Liver (tissue), 9 donors: Measurements from ENCODE around the gene LRPPRC. TPM values are rescaled to one million over a fixed set of nuclear protein-coding genes. Genes with fewer than 3 reads are reported as not detected.

ENCODE experiments used
- DNase-seq: peaks from one replicate; pipeline ENCODE4 v3.0.0-alpha.2; 2017; ENCODE audit warnings: low spot score
- H3K27ac ChIP-seq, 2 donors: one replicate each; pipeline ENCODE4 v1.7.0; 2013; ENCODE audit warnings: inconsistent platforms in 2 of 2, low read length in 2 of 2, control low read depth in 1 of 2, low read depth in 1 of 2, mild to moderate bottlenecking in 1 of 2
- H3K27me3 ChIP-seq, 4 donors: one replicate each; pipeline versions ENCODE4 v1.6.1 to v1.7.0; 2013; ENCODE audit warnings: low read length in 3 of 4, inconsistent platforms in 1 of 4, mild to moderate bottlenecking in 1 of 4, moderate library complexity in 1 of 4; ENCODE audit not compliant: control insufficient read depth in 4 of 4, insufficient read depth in 4 of 4
- H3K36me3 ChIP-seq, 4 donors: one replicate each; pipeline versions ENCODE4 v1.6.1 to v1.7.0; 2013; ENCODE audit warnings: low read length in 3 of 4, mild to moderate bottlenecking in 3 of 4, low read depth in 1 of 4, moderate library complexity in 1 of 4; ENCODE audit not compliant: control insufficient read depth in 4 of 4, insufficient read depth in 3 of 4
- H3K4me1 ChIP-seq, 4 donors: one replicate each; pipeline versions ENCODE4 v1.6.1 to v1.7.0; 2013; ENCODE audit warnings: low read length in 3 of 4, mild to moderate bottlenecking in 3 of 4, moderate library complexity in 1 of 4; ENCODE audit not compliant: control insufficient read depth in 4 of 4, insufficient read depth in 4 of 4
- H3K4me3 ChIP-seq, 3 donors: one replicate each; pipeline versions ENCODE4 v1.6.1 to v1.7.0; 2013; ENCODE audit warnings: low read length in 3 of 3, control low read depth in 1 of 3, low read depth in 1 of 3, mild to moderate bottlenecking in 1 of 3
- H3K9ac ChIP-seq, 2 donors: one replicate each; pipeline ENCODE4 v1.7.0; 2013; ENCODE audit warnings: low read length in 2 of 2, mild to moderate bottlenecking in 2 of 2, moderate library complexity in 2 of 2, control low read depth in 1 of 2, low read depth in 1 of 2
- H3K9me3 ChIP-seq, 4 donors: one replicate each; pipeline versions ENCODE4 v1.6.1 to v1.7.0; 2013; ENCODE audit warnings: low read length in 3 of 4; ENCODE audit not compliant: control insufficient read depth in 4 of 4
- CTCF ChIP-seq: fragments of 150-350 bp; IDR thresholded peaks from 2 replicates; pipeline ENCODE4 v1.5.1; 2017; ENCODE audit warnings: improper control_type of control experiment, low read depth, low read length; ENCODE audit not compliant: missing input control
- EGR1 ChIP-seq, 2 donors: IDR thresholded peaks; 2 replicates each; pipeline ENCODE4 v1.6.1; 2016 to 2018; ENCODE audit warnings: antibody characterized with exemption in 2 of 2, low read depth in 2 of 2
- FOXA1 ChIP-seq: IDR thresholded peaks from 2 replicates; pipeline ENCODE4 v1.6.1; 2016; ENCODE audit warnings: antibody characterized with exemption
- FOXA2 ChIP-seq: IDR thresholded peaks from 2 replicates; pipeline ENCODE4 v1.6.1; 2016; ENCODE audit warnings: antibody characterized with exemption
- GABPA ChIP-seq, 2 donors: IDR thresholded peaks in 1 of 2; conservative IDR thresholded peaks in 1 of 2; 2 replicates each; pipeline ENCODE4 v1.6.1; 2016; ENCODE audit warnings: antibody characterized with exemption in 2 of 2, mild to moderate bottlenecking in 1 of 2, moderate library complexity in 1 of 2
- HNF4A ChIP-seq, 2 donors: conservative IDR thresholded peaks; 2 replicates each; pipeline ENCODE4 v1.6.1; 2016; ENCODE audit warnings: antibody characterized with exemption in 2 of 2, mild to moderate bottlenecking in 2 of 2
- HNF4G ChIP-seq: IDR thresholded peaks from 2 replicates; pipeline ENCODE4 v1.6.1; 2016; ENCODE audit warnings: antibody characterized with exemption
- JUND ChIP-seq, 2 donors: IDR thresholded peaks; 2 replicates each; pipeline ENCODE4 v1.6.1; 2016; ENCODE audit warnings: antibody characterized with exemption in 2 of 2
- MAX ChIP-seq: IDR thresholded peaks from 2 replicates; pipeline ENCODE4 v1.6.1; 2016; ENCODE audit warnings: antibody characterized with exemption
- NR2F2 ChIP-seq: IDR thresholded peaks from 2 replicates; pipeline ENCODE4 v1.6.1; 2016; ENCODE audit warnings: antibody characterized with exemption
- RAD21 ChIP-seq, 2 donors: IDR thresholded peaks; 2 replicates each; pipeline ENCODE4 v1.6.1; 2016; ENCODE audit warnings: antibody characterized with exemption in 2 of 2, mild to moderate bottlenecking in 2 of 2
- RXRA ChIP-seq, 2 donors: IDR thresholded peaks; 2 replicates each; pipeline ENCODE4 v1.6.1; 2017 to 2018; ENCODE audit warnings: antibody characterized with exemption in 2 of 2, mild to moderate bottlenecking in 1 of 2
- SP1 ChIP-seq: IDR thresholded peaks from 2 replicates; pipeline ENCODE4 v1.6.1; 2018; ENCODE audit warnings: antibody characterized with exemption, mild to moderate bottlenecking
- TAF1 ChIP-seq: conservative IDR thresholded peaks from 2 replicates; pipeline ENCODE4 v1.6.1; 2016; ENCODE audit warnings: antibody characterized with exemption, mild to moderate bottlenecking
- YY1 ChIP-seq: IDR thresholded peaks from 2 replicates; pipeline ENCODE4 v1.6.1; 2016; ENCODE audit warnings: antibody characterized with exemption, mild to moderate bottlenecking
- ZBTB33 ChIP-seq: IDR thresholded peaks from 2 replicates; pipeline ENCODE4 v1.6.1; 2016; ENCODE audit warnings: antibody characterized with exemption
- WGBS: extraction: QIAGEN DNeasy Blood & Tissue Kit; methylation state at CpG from one replicate; pipeline ENCODE4 v1.1.7; 2013; 5-methylcytosine and 5-hydroxymethylcytosine counted together
- polyA plus RNA-seq, 2 donors: library from polyadenylated mRNA; stranded (reverse) in 1 of 2; unstranded in 1 of 2; fragments of 200-250 nt in 1 of 2; fragments of >200 nt in 1 of 2; fragmentation: Nextera tagmentation in 1 of 2; extraction: Ambion mirVana in 1 of 2; gene quantifications; one replicate each; pipeline versions ENCODE4 v1.2.1 to v1.2.3, GENCODE V29; 2013 to 2015
- total RNA-seq, 2 donors: library from RNA; depleted of rRNA; stranded (reverse); fragments of >200 nt; gene quantifications; one replicate each; pipeline ENCODE4 v1.2.3, GENCODE V29; 2014
- TF ChIP-seq, protein P1 (sequence below): IDR thresholded peaks from 2 replicates; pipeline ENCODE4 v1.6.1; 2016; ENCODE audit warnings: antibody characterized with exemption, mild to moderate bottlenecking
- TF ChIP-seq, protein P2 (sequence below): IDR thresholded peaks from 2 replicates; pipeline ENCODE4 v1.6.1; 2016; ENCODE audit warnings: antibody characterized with exemption
- donor health status: healthy.
- donor health status: healthy.
- donor health status: healthy.
- donor health status: healthy.
- donor health status: healthy.

The LRPPRC gene
- total and polyA plus RNA-seq, 4 donors, result 24.5 to 62.3 (median 34.4) TPM

DNA sequence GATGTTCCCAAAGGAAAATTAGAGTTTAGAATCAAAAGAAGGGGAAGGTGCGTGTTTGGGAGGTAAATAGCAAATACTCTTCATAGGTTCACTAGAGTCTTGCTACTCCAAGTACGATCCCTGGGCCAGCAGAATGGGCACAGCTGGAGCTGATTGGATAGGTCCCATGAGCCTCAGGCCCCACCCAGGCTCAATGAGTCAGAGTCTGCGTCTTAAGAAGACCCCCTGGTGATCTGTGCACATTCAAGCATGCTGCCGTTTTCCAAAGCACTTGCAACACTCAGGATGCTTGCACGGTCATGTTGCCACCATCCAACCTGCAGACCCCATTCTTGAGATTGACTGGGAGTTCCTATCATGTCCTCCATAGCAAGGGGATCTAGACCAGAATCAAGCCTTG, 116.5 kb downstream of the LRPPRC start:
- H3K36me3 ChIP-seq, result peaks cover 4 to 30% (median 27%) of the 10 kb centered on the region in 4 donors
- H3K27me3 ChIP-seq, result no peaks in the 10 kb centered on the region
- H3K27ac ChIP-seq, result no peak overlapping the region
- DNase-seq, result no peak
- H3K4me1 ChIP-seq, result peaks cover 1 to 40% (median 23%) of the 10 kb centered on the region in 4 donors
- TF ChIP-seq, protein P1, sequence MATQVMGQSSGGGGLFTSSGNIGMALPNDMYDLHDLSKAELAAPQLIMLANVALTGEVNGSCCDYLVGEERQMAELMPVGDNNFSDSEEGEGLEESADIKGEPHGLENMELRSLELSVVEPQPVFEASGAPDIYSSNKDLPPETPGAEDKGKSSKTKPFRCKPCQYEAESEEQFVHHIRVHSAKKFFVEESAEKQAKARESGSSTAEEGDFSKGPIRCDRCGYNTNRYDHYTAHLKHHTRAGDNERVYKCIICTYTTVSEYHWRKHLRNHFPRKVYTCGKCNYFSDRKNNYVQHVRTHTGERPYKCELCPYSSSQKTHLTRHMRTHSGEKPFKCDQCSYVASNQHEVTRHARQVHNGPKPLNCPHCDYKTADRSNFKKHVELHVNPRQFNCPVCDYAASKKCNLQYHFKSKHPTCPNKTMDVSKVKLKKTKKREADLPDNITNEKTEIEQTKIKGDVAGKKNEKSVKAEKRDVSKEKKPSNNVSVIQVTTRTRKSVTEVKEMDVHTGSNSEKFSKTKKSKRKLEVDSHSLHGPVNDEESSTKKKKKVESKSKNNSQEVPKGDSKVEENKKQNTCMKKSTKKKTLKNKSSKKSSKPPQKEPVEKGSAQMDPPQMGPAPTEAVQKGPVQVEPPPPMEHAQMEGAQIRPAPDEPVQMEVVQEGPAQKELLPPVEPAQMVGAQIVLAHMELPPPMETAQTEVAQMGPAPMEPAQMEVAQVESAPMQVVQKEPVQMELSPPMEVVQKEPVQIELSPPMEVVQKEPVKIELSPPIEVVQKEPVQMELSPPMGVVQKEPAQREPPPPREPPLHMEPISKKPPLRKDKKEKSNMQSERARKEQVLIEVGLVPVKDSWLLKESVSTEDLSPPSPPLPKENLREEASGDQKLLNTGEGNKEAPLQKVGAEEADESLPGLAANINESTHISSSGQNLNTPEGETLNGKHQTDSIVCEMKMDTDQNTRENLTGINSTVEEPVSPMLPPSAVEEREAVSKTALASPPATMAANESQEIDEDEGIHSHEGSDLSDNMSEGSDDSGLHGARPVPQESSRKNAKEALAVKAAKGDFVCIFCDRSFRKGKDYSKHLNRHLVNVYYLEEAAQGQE, result no peak
- H3K4me3 ChIP-seq, result no peak overlapping the region
- 91% methylated on average over 5 of the region's 5 CpGs for WGBS
- no peaks in the 10 kb centered on the region for H3K9me3 ChIP-seq
- no peak overlapping the region for H3K9ac ChIP-seq

GRCh38 chr2:43877782-43878464, 117.9 kb downstream of the LRPPRC start:
- TF ChIP-seq TAF1 (no peak), RAD21 (IDR thresholded peaks at IDR 0.05) (peak; percentile 85 to 91), SP1 (no peak), HNF4A (conservative IDR thresholded peaks at IDR 0.05) (no peak), NR2F2 (no peak), YY1 (no peak), RXRA (IDR thresholded peaks at IDR 0.05) (peak; percentile 38 to 70), FOXA2 (no peak), FOXA1 (no peak), GABPA (IDR thresholded peaks at IDR 0.05 in 1 of 2, conservative IDR thresholded peaks at IDR 0.05 in 1 of 2) (no peak), HNF4G (no peak), EGR1 (IDR thresholded peaks at IDR 0.05; ENCODE audit: low read depth in 2 of 2) (no peak), CTCF (peak; percentile 86), JUND (IDR thresholded peaks at IDR 0.05) (no peak), MAX (no peak), ZBTB33 (no peak)
- TF ChIP-seq, protein P2, sequence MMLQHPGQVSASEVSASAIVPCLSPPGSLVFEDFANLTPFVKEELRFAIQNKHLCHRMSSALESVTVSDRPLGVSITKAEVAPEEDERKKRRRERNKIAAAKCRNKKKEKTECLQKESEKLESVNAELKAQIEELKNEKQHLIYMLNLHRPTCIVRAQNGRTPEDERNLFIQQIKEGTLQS, result no peak
- TF ChIP-seq, protein P1, result no peak
- peak; percentile 73 for DNase-seq
- Histone ChIP-seq H3K27me3 (no peaks in the 10 kb centered on the region), H3K4me3 (no peak overlapping the region), H3K36me3 (peaks cover 4 to 38% (median 33%) of the 10 kb centered on the region in 4 donors), H3K9ac (no peak overlapping the region), H3K4me1 (peaks cover 1 to 35% (median 22%) of the 10 kb centered on the region in 4 donors), H3K27ac (no peak overlapping the region), H3K9me3 (no peaks in the 10 kb centered on the region)
- 49% methylated on average over 16 of the region's 16 CpGs for WGBS
